ENCODE results near the gene TOX4. TPM values are rescaled to one million over a fixed set of nuclear protein-coding genes. Genes with fewer than 3 reads are reported as not detected.

TOX4 gene
- total RNA-seq (2022; extraction: Qiagen RNA extraction; ENCODE audit: low read depth): 44.5 to 71.9 TPM (median 67.1 TPM) in 5 replicates

GRCh38 chr14:21476925-21477681, at the start of gene TOX4, which contains the start of gene RAB2B:
TSS of gene TOX4 (plus strand) at chr14:21477195. CDS start at chr14:21477279, 84 bp downstream.
TSS of gene RAB2B (minus strand) at chr14:21476959. CDS start at chr14:21476872, 87 bp downstream.

GRCh38 chr14:21455912-21456667, 20.9 kb upstream of the TOX4 start, which contains the start of gene CHD8:
TSS of gene CHD8 (minus strand) at chr14:21456123. CDS start at chr14:21431643, 24,480 bp downstream.

GRCh38 chr14:21510735-21511657, 34.0 kb downstream of the TOX4 start, which contains the start of gene METTL3:
TSS of gene METTL3 (minus strand) at chr14:21511340. CDS start at chr14:21511223, 117 bp downstream.

GRCh38 chr14:21525962-21526671, 49.1 kb downstream of the TOX4 start, which contains the start of gene SALL2:
TSS of gene SALL2 (minus strand) at chr14:21526346. CDS start at chr14:21526127, 219 bp downstream.

Other genes with a start within 250 kb of the TOX4 start
- 768 to 1,101 TPM (median 847 TPM) in 5 replicates for gene HNRNPC, start 207.8 kb upstream of the TOX4 start, total RNA-seq (2022; extraction: Qiagen RNA extraction; ENCODE audit: low read depth)
- gene RPGRIP1, start 197.1 kb upstream of the TOX4 start, total RNA-seq (2022; extraction: Qiagen RNA extraction; ENCODE audit: low read depth): 0.16 to 0.74 TPM (median 0.37 TPM) in 4 of 5 replicates, not detected in the other
- 99.3 to 122 TPM (median 100 TPM) in 5 replicates for gene SUPT16H, start 93.2 kb upstream of the TOX4 start, total RNA-seq (2022; extraction: Qiagen RNA extraction; ENCODE audit: low read depth)
- gene CHD8, start 21.1 kb upstream of the TOX4 start, total RNA-seq (2022; extraction: Qiagen RNA extraction; ENCODE audit: low read depth): 38.8 to 42.2 TPM (median 41.1 TPM) in 5 replicates
- gene RAB2B, start 236 bp upstream of the TOX4 start, total RNA-seq (2022; extraction: Qiagen RNA extraction; ENCODE audit: low read depth): 9.2 to 14.2 TPM (median 12.8 TPM) in 5 replicates
- 37.8 to 53.9 TPM (median 51.8 TPM) in 5 replicates for gene METTL3, start 34.1 kb downstream of the TOX4 start, total RNA-seq (2022; extraction: Qiagen RNA extraction; ENCODE audit: low read depth)
- gene SALL2, start 49.2 kb downstream of the TOX4 start, total RNA-seq (2022; extraction: Qiagen RNA extraction; ENCODE audit: low read depth): 0.61 to 1.1 TPM (median 0.87 TPM) in 5 replicates
- not detected in 5 replicates for gene OR10G3, start 102.9 kb downstream of the TOX4 start, total RNA-seq (2022; extraction: Qiagen RNA extraction; ENCODE audit: low read depth)
- not detected in 5 replicates for gene OR10G2, start 157.7 kb downstream of the TOX4 start, total RNA-seq (2022; extraction: Qiagen RNA extraction; ENCODE audit: low read depth)
- gene OR4E2, start 176.6 kb downstream of the TOX4 start, total RNA-seq (2022; extraction: Qiagen RNA extraction; ENCODE audit: low read depth): not detected in 5 replicates
- not detected in 5 replicates for gene OR4E1, start 196.6 kb downstream of the TOX4 start, total RNA-seq (2022; extraction: Qiagen RNA extraction; ENCODE audit: low read depth)

Measured in A549 treated with ZK216348 at 1 μM for 4 hours (cell line).